Gastrocnemius medialis (tissue), 4 donors: ENCODE results near the gene CFAP91.

Experiments
- CTCF ChIP-seq, 5 experiments: fragments of 450-650 bp in 3 of 5; fragments of 200-600 bp in 2 of 5; sonication (generic) in 2 of 5; IDR thresholded peaks in 4 of 5; conservative IDR thresholded peaks in 1 of 5; 1 replicate in 4 of 5; 2 replicates in 1 of 5; pipeline ENCODE4 v1.5.1; 2016 to 2019; ENCODE audit warnings: antibody characterized with exemption in 5 of 5, mild to moderate bottlenecking in 3 of 5, moderate library complexity in 3 of 5
- POLR2A ChIP-seq, 2 donors: fragments of 450-650 bp; IDR thresholded peaks; one replicate each; pipeline ENCODE4 v1.6.1; 2017; ENCODE audit warnings: antibody characterized with exemption in 2 of 2, mild to moderate bottlenecking in 2 of 2, moderate library complexity in 2 of 2

- peak; percentile 42 to 62 (median 58) for TF ChIP-seq CTCF (IDR thresholded peaks at IDR 0.05 in 4 of 5, conservative IDR thresholded peaks at IDR 0.05 in 1 of 5)
- TF ChIP-seq POLR2A (IDR thresholded peaks at IDR 0.05): no peak
Observed at GRCh38 chr3:119681279-119681678, 21.5 kb upstream of the CFAP91 start.
